ACC112 (cell line): ENCODE measurements around the gene EMC10.
A peak's percentile ranks its signal among the peaks of the same experiment; 100 is the strongest.

Experiments used
- H2AFZ ChIP-seq: fragments of 200-600 bp; sonication (generic); one replicate; pipeline ENCODE4 v1.6.0; 2017; ENCODE audit warnings: antibody characterized with exemption, low read length; ENCODE audit not compliant: unreplicated experiment
- H3K27ac ChIP-seq: fragments of 200-600 bp; sonication (generic); 2 replicates; pipeline ENCODE4 v1.5.1; 2014; ENCODE audit warnings: low read depth, mild to moderate bottlenecking, antibody characterized with exemption, low read length, moderate library complexity
- H3K27me3 ChIP-seq: fragments of 200-600 bp; sonication (generic); 2 replicates; pipeline ENCODE4 v1.6.1; 2014; ENCODE audit warnings: mild to moderate bottlenecking, antibody characterized with exemption, low read length, moderate library complexity, mixed read lengths; ENCODE audit not compliant: insufficient read depth
- H3K36me3 ChIP-seq: fragments of 200-600 bp; sonication (generic); 2 replicates; pipeline ENCODE4 v1.6.1; 2016; ENCODE audit warnings: mild to moderate bottlenecking, antibody characterized with exemption, low read length, moderate library complexity, mixed read lengths; ENCODE audit not compliant: insufficient read depth
- H3K4me1 ChIP-seq: fragments of 200-600 bp; sonication (generic); one replicate; pipeline ENCODE4 v1.6.1; 2016; ENCODE audit warnings: low read length, mixed read lengths; ENCODE audit not compliant: insufficient read depth, unreplicated experiment, control insufficient read depth
- H3K4me3 ChIP-seq: fragments of 200-600 bp; sonication (generic); 2 replicates; pipeline ENCODE4 v1.5.1; 2014; ENCODE audit warnings: mild to moderate bottlenecking, low read depth, low read length
- H3K79me2 ChIP-seq: fragments of 200-600 bp; sonication (generic); one replicate; pipeline ENCODE4 v1.6.0; 2016; ENCODE audit warnings: low read length; ENCODE audit not compliant: control insufficient read depth, unreplicated experiment, insufficient read depth

Gene EMC10

DNA sequence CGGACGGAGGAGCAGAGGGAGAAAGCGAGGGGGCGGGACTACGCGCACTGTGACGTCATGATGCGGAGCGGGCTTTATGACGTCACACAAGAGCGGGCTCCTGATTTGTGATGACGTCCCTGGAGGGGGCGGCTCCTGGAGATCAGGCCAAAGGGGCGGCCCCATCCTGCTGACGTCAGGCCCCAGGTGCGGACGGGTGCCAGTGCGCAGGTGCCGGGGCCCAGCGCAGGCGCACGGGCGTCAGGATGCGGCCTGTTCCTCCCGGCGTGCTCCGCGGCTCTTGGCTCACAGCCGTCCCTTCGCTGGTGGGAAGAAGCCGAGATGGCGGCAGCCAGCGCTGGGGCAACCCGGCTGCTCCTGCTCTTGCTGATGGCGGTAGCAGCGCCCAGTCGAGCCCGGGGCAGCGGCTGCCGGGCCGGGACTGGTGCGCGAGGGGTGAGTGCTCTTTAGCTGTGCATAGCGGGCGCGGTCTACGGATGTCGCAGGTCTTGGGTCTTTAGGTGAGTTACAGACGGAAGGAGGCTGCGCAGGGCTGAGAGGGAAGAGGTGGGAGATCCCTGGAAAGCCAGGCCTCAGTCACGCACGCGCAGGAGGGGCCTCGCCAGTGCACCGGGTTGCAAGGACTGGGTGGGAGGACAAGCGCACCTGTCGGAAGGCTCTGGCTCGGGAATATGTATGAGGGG lies at the start of gene EMC10, which contains the start of gene GARIN5A:
EMC10 (plus strand) TSS at position 284 of the 683 bp plus-strand sequence; CDS start at position 322, 38 bp downstream.
GARIN5A (minus strand) TSS at position 625 of the 683 bp plus-strand sequence; CDS start at position 165, 460 bp downstream.
- H3K27me3 ChIP-seq = no peaks in the 10 kb centered on the region
- H3K4me1 ChIP-seq = peaks cover 6% of the 10 kb centered on the region
- H3K36me3 ChIP-seq = no peaks in the 10 kb centered on the region
- peak within 1 kb of the TSS; percentile 83 for H3K4me3 ChIP-seq
- H2AFZ ChIP-seq = peak within 1 kb of the TSS; percentile 92
- peaks cover 9% of the 10 kb centered on the region for H3K79me2 ChIP-seq
- H3K27ac ChIP-seq = no peak within 1 kb of the TSS; the same call in 1 of the 2 replicates

- Histone ChIP-seq H3K4me1 (no peaks in the 10 kb centered on the region), H3K4me3 (no peak overlapping the region), H3K27ac (no peak overlapping the region), H3K36me3 (no peaks in the 10 kb centered on the region), H2AFZ (no peak overlapping the region), H3K27me3 (peaks cover 22% of the 10 kb centered on the region), H3K79me2 (no peaks in the 10 kb centered on the region)
Measured at GRCh38 chr19:50427318-50427925, 48.9 kb upstream of the EMC10 start.

DNA sequence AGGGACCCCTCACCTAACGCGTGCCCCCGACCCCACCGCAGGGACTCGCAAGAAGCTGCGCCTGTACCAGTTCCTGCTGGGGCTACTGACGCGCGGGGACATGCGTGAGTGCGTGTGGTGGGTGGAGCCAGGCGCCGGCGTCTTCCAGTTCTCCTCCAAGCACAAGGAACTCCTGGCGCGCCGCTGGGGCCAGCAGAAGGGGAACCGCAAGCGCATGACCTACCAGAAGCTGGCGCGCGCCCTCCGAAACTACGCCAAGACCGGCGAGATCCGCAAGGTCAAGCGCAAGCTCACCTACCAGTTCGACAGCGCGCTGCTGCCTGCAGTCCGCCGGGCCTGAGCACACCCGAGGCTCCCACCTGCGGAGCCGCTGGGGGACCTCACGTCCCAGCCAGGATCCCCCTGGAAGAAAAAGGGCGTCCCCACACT lies 48.3 kb upstream of the EMC10 start:
- Histone ChIP-seq H3K79me2 (no peaks in the 10 kb centered on the region), H3K27me3 (peaks cover 28% of the 10 kb centered on the region), H3K4me1 (no peaks in the 10 kb centered on the region), H3K36me3 (no peaks in the 10 kb centered on the region), H3K27ac (no peak overlapping the region), H2AFZ (no peak overlapping the region), H3K4me3 (no peak overlapping the region)

DNA sequence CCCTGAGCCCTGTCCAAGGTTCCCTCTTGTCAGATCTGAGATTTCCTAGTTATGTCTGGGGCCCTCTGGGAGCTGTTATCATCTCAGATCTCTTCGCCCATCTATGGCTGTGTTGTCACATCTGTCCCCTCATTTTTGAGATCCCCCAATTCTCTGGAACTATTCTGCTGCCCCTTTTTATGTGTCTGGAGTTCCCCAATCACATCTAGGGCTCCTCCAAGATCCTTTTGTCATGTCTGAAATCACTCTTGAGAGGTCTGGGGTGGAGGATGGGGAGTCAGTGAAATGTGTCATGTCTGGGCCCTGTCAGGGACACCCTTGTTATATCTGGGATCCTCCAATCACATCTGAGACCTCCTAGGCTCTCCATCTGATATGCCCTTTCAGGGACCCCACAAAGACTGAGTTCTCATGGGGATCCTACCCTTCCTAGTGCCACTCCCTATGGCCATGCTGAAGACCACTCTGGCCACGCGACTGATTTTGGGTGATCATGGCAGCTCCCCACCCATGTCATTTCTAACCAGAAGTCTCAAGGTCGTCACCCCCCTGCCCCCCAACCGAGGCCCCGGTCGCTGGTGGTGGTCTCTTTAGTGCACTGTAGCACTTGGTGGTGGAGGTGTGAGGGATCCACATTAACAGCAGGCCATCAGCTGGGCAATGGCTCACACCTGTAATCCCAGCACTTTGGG lies 47.4 kb upstream of the EMC10 start:
- Histone ChIP-seq H3K27me3 (peaks cover 30% of the 10 kb centered on the region), H3K27ac (no peak overlapping the region), H3K79me2 (no peaks in the 10 kb centered on the region), H3K4me1 (no peaks in the 10 kb centered on the region), H3K4me3 (no peak overlapping the region), H3K36me3 (no peaks in the 10 kb centered on the region), H2AFZ (no peak overlapping the region)

DNA sequence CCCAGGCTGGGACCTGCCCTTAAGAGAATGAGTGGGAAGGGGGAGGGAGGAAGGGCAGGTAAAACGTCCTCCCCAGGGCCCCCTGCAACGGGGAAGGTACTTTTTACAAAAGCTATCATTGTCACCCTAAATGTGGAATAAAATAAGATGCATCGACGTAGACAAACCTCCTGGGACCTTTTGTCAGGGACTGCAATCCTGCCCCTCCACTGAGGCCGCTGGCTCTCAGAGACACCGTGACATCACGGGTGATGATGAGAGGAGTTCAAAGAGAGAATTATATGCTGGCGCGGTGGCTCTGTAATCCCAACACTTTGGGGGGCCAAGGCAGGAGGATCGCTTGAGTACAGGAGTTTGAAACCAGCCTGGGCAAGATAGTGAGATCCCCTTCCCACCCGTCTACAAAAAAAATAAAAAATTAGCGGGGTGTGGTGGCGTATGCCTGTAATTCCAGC lies 45.4 kb upstream of the EMC10 start:
- no peak overlapping the region for H3K27ac ChIP-seq
- H3K79me2 ChIP-seq = no peaks in the 10 kb centered on the region
- H3K4me1 ChIP-seq = no peaks in the 10 kb centered on the region
- no peak overlapping the region for H2AFZ ChIP-seq
- peak overlapping the region; percentile 70 for H3K4me3 ChIP-seq
- peaks cover 30% of the 10 kb centered on the region for H3K27me3 ChIP-seq
- no peaks in the 10 kb centered on the region for H3K36me3 ChIP-seq

GRCh38 chr19:50431343-50432220 lies 44.7 kb upstream of the EMC10 start:
- H3K79me2 ChIP-seq = no peaks in the 10 kb centered on the region
- peak overlapping the region; percentile 70 for H3K4me3 ChIP-seq
- no peak overlapping the region for H3K27ac ChIP-seq
- H2AFZ ChIP-seq = peak overlapping the region; percentile 12
- no peaks in the 10 kb centered on the region for H3K4me1 ChIP-seq
- no peaks in the 10 kb centered on the region for H3K36me3 ChIP-seq
- H3K27me3 ChIP-seq = peaks cover 30% of the 10 kb centered on the region

GRCh38 chr19:50432221-50433028 lies 43.9 kb upstream of the EMC10 start, which contains the start of gene MYBPC2:
MYBPC2 (plus strand) TSS chr19:50432892; CDS start chr19:50432954, 62 bp downstream.
- Histone ChIP-seq H3K4me1 (no peaks in the 10 kb centered on the region), H3K36me3 (no peaks in the 10 kb centered on the region), H2AFZ (no peak within 1 kb of the TSS), H3K4me3 (peak within 1 kb of the TSS; percentile 70), H3K27me3 (peaks cover 30% of the 10 kb centered on the region), H3K27ac (no peak within 1 kb of the TSS), H3K79me2 (no peaks in the 10 kb centered on the region)

- Histone ChIP-seq H3K4me1 (no peaks in the 10 kb centered on the region), H3K27ac (no peak overlapping the region), H3K27me3 (peaks cover 27% of the 10 kb centered on the region), H3K36me3 (no peaks in the 10 kb centered on the region), H3K4me3 (no peak overlapping the region), H3K79me2 (no peaks in the 10 kb centered on the region), H2AFZ (no peak overlapping the region)
Measured at GRCh38 chr19:50433201-50434180, 42.8 kb upstream of the EMC10 start.

DNA sequence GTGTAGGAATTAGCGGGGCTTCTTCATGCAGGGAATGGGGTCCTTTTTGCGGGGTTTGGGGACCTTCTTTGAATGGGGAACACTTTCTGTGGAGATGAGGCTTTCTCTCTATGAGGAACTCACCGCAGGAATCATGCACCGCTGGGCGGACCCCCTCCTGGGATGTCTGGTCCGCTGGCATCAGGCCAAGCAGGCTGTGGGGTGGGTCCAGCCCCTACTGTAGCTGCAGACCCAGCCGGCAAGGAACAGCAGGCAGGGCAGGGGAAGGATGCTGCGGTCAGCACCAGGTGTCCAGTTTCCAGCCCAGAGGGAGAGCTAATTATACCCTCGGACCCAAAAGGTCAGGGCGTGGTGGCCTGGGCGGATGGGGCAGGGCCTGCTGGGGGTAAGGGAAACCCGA lies 41.8 kb upstream of the EMC10 start:
- Histone ChIP-seq H3K27me3 (peaks cover 21% of the 10 kb centered on the region), H3K79me2 (no peaks in the 10 kb centered on the region), H3K36me3 (no peaks in the 10 kb centered on the region), H3K4me1 (no peaks in the 10 kb centered on the region), H2AFZ (no peak overlapping the region), H3K4me3 (no peak overlapping the region), H3K27ac (no peak overlapping the region)
